Tibial nerve (tissue), 4 donors: ENCODE results near the gene VENTX. TPM values are rescaled to one million over a fixed set of nuclear protein-coding genes. Genes with fewer than 3 reads are reported as not detected.

Source experiments
- DNase-seq, 2 donors: peaks; one replicate each; pipeline ENCODE4 v3.0.0-alpha.2; 2019; ENCODE audit warnings: low spot score in 2 of 2
- H3K27ac ChIP-seq, 4 donors: fragments of 200-600 bp; sonication (generic) in 3 of 4; one replicate each; pipeline ENCODE4 v1.5.1; 2017 to 2019; ENCODE audit warnings: mild to moderate bottlenecking in 1 of 4
- H3K27me3 ChIP-seq, 2 donors: fragments of 200-600 bp; sonication (generic) in 1 of 2; one replicate each; pipeline versions ENCODE4 v1.5.1 to v1.6.0; 2017 to 2019
- H3K36me3 ChIP-seq, 3 donors: fragments of 200-600 bp; sonication (generic); one replicate each; pipeline ENCODE4 v1.5.1; 2018 to 2019
- H3K4me1 ChIP-seq, 4 donors: fragments of 200-600 bp; sonication (generic) in 3 of 4; one replicate each; pipeline ENCODE4 v1.5.1; 2017 to 2019
- H3K4me3 ChIP-seq, 4 donors: fragments of 200-600 bp; sonication (generic) in 3 of 4; one replicate each; pipeline ENCODE4 v1.5.1; 2017 to 2019; ENCODE audit warnings: mild to moderate bottlenecking in 1 of 4, moderate library complexity in 1 of 4
- H3K9me3 ChIP-seq, 4 donors: fragments of 200-600 bp; sonication (generic) in 3 of 4; one replicate each; pipeline ENCODE4 v1.5.1; 2017 to 2019
- EP300 ChIP-seq, 2 donors: sonication (generic); formaldehyde crosslinking; IDR thresholded peaks; one replicate each; pipeline ENCODE4 v1.6.1; 2017; ENCODE audit warnings: antibody characterized with exemption in 2 of 2, mild to moderate bottlenecking in 1 of 2
- POLR2A ChIP-seq, 2 donors: fragments of 450-650 bp; IDR thresholded peaks; one replicate each; pipeline ENCODE4 v1.6.1; 2017; ENCODE audit warnings: antibody characterized with exemption in 2 of 2, mild to moderate bottlenecking in 2 of 2, moderate library complexity in 2 of 2
- WGBS, 2 donors: methylation state at CpG; one replicate each; pipeline ENCODE4 v1.1.5; 2018; 5-methylcytosine and 5-hydroxymethylcytosine counted together
- total RNA-seq, 4 donors: library from RNA; depleted of rRNA; stranded (reverse); fragments of >200 nt; gene quantifications; one replicate each; pipeline ENCODE4 v1.1.0, GENCODE V29; 2016
- TF ChIP-seq, protein P1 (sequence below), 5 experiments: fragments of 200-600 bp in 3 of 5; fragments of 450-650 bp in 2 of 5; sonication (generic) in 3 of 5; IDR thresholded peaks; one replicate each; pipeline ENCODE4 v1.5.1; 2016 to 2019; ENCODE audit warnings: antibody characterized with exemption in 5 of 5, mild to moderate bottlenecking in 3 of 5, moderate library complexity in 2 of 5

The VENTX gene
- total RNA-seq, 4 donors from 2014 or later = 2.5 to 10.5 (median 4.9) TPM

DNA sequence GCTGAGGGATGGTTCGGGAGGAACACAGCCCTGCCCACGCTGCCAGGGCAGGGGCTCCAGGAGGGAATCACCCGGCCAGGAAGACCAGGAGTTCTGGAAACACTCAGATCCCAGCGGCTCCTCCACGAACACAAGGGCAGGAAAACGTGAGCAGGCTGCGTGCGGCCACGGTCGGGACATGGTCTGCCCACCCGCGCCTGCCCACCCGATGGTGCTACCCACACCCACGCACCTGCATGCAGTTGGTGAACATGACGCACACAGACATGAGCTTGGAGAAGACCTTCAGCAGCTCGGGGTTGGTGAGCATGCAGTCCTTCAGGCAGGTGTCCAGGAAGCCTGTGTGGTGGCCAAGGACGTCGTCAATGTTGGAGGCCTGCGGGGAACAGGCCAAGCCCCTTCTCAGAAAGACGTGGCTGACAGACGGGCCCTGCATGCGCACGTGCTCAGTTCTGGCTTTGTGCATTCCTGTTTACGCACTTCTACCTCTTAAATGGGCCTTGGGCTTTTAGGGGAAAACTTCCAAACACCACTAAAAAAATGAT is 45.3 kb downstream of the VENTX start:
- Histone ChIP-seq H3K4me1 (peaks cover 0 to 11% (median 2%) of the 10 kb centered on the region in 4 donors), H3K27ac (no peak overlapping the region), H3K36me3 (peaks cover 2 to 98% (median 30%) of the 10 kb centered on the region in 3 donors), H3K4me3 (no peak overlapping the region), H3K9me3 (no peaks in the 10 kb centered on the region), H3K27me3 (no peaks in the 10 kb centered on the region)
- DNase-seq = no peak
- WGBS, 2 donors = 90 to 93% methylated on average over 20 to 24 of the region's 24 CpGs
- TF ChIP-seq EP300 (IDR thresholded peaks at IDR 0.05) = no peak
- TF ChIP-seq POLR2A (IDR thresholded peaks at IDR 0.05) = no peak
- TF ChIP-seq, protein P1, sequence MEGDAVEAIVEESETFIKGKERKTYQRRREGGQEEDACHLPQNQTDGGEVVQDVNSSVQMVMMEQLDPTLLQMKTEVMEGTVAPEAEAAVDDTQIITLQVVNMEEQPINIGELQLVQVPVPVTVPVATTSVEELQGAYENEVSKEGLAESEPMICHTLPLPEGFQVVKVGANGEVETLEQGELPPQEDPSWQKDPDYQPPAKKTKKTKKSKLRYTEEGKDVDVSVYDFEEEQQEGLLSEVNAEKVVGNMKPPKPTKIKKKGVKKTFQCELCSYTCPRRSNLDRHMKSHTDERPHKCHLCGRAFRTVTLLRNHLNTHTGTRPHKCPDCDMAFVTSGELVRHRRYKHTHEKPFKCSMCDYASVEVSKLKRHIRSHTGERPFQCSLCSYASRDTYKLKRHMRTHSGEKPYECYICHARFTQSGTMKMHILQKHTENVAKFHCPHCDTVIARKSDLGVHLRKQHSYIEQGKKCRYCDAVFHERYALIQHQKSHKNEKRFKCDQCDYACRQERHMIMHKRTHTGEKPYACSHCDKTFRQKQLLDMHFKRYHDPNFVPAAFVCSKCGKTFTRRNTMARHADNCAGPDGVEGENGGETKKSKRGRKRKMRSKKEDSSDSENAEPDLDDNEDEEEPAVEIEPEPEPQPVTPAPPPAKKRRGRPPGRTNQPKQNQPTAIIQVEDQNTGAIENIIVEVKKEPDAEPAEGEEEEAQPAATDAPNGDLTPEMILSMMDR (IDR thresholded peaks at IDR 0.05) = no peak

DNA sequence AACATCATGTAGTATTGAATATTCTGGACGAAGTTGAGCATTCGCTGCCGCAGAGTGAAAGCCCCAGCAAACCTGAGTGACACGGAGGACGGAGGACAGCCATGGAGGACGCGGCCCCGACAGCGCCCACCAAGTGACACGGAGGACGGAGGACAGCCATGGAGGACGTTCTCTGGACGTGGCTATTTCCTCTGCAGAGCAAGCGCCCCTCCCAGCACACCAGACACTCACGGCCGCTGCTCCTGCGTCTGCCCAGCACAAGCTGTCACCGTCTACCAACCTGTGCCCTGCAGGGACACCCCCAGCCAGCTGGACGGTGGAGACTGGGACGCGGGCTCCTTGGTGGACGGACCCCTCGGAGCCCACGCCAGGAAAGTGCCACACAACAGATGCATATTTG is 46.3 kb downstream of the VENTX start:
- no peak for DNase-seq
- Histone ChIP-seq H3K4me1 (peaks cover 0 to 4% (median 0%) of the 10 kb centered on the region in 4 donors), H3K27me3 (no peaks in the 10 kb centered on the region), H3K36me3 (peaks cover 4 to 100% (median 40%) of the 10 kb centered on the region in 3 donors), H3K9me3 (no peaks in the 10 kb centered on the region), H3K4me3 (no peak overlapping the region), H3K27ac (no peak overlapping the region)
- WGBS, 2 donors = 93 to 94% methylated on average over 24 of the region's 24 CpGs
- TF ChIP-seq EP300 (IDR thresholded peaks at IDR 0.05) (no peak), POLR2A (IDR thresholded peaks at IDR 0.05) (no peak)
- TF ChIP-seq, protein P1 (IDR thresholded peaks at IDR 0.05) = no peak

DNA sequence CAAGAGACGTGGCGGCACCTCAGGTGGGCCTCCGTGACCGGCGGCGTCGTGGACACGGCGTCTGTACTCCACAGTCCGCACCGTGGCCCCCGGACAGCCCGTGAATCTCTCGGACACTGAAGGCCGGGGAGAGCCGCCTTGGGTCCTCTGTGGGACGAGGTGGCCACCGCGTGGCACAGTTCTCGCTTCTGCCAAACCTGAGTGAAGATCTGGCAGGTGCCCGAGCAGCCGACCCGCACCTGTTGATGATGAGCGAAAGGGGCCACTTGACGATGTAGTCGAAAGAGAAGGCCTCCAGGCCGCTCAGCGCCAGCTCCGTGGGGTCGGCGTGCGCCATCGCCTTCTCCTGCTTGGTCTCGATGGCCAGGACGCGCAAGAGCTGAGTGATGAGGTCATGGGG is 47.6 kb downstream of the VENTX start:
- Histone ChIP-seq H3K9me3 (no peaks in the 10 kb centered on the region), H3K27me3 (no peaks in the 10 kb centered on the region), H3K4me3 (no peak overlapping the region), H3K27ac (no peak overlapping the region), H3K36me3 (peaks cover 4 to 100% (median 43%) of the 10 kb centered on the region in 3 donors), H3K4me1 (no peaks in the 10 kb centered on the region)
- no peak for TF ChIP-seq POLR2A (IDR thresholded peaks at IDR 0.05)
- TF ChIP-seq, protein P1 (IDR thresholded peaks at IDR 0.05) = no peak
- TF ChIP-seq EP300 (IDR thresholded peaks at IDR 0.05) = no peak
- 97% methylated on average over 17 to 34 of the region's 36 CpGs for WGBS, 2 donors
- no peak for DNase-seq

DNA sequence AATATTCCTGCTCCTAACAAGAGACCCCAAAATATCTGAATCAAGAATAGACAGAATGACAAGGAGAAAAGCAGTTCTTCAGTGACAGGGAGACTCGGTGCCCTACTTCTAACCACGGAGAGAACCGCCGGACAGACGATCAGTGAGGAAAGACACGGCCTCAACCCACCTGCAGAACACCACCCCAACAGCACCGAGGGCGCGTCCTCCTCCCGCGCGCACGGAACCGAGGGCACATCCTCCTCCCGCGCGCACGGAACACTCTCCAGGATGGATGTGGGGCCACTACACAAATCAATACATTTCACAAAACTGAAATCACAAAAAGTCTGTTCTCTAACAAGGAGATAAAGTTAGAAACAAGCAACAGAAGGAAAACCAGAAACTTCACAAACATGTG is 48.7 kb downstream of the VENTX start:
- TF ChIP-seq, protein P1 (IDR thresholded peaks at IDR 0.05) = no peak
- TF ChIP-seq POLR2A (IDR thresholded peaks at IDR 0.05) = no peak
- no peak for TF ChIP-seq EP300 (IDR thresholded peaks at IDR 0.05)
- no peaks in the 10 kb centered on the region for H3K27me3 ChIP-seq
- no peaks in the 10 kb centered on the region for H3K4me1 ChIP-seq
- no peaks in the 10 kb centered on the region for H3K9me3 ChIP-seq
- DNase-seq = no peak
- no peak overlapping the region for H3K27ac ChIP-seq
- 85 to 89% methylated on average over 18 of the region's 18 CpGs for WGBS, 2 donors
- peaks cover 4 to 97% (median 43%) of the 10 kb centered on the region in 3 donors for H3K36me3 ChIP-seq
- no peak overlapping the region for H3K4me3 ChIP-seq

DNA sequence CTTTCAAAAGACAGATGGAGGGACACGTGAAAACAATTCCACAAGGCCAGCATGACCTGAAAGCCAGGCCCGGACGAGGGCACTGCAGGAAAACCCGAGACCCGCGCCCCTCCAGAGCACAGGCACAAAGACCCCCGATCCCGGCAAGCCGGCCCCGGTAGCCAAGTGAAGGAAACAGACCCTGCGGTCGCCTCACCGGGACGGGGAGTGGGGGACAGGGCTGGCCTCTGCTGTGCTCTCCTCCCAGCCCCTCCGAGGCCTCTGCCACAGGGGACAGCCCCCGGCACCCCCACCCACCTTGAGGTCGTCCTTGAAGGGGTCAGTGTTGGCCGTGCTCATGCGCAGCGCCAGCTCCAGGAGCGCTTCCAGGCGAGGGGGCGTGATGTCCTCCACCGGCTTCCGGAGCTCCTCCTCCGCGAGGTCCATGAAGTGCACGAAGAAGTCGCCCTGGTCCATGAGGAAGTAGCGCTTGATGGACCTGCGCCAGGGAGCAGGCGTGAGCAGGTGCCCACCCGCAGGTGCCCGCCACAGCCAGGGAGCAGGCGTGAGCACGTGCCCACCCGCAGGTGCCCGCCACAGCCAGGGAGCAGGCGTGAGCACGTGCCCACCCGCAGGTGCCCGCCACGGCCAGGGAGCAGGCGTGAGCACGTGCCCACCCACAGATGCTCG is 50.3 kb downstream of the VENTX start:
- no peak for DNase-seq
- Histone ChIP-seq H3K4me1 (no peaks in the 10 kb centered on the region), H3K27me3 (no peaks in the 10 kb centered on the region), H3K9me3 (no peaks in the 10 kb centered on the region), H3K27ac (no peak overlapping the region), H3K36me3 (peaks cover 4 to 89% (median 49%) of the 10 kb centered on the region in 3 donors), H3K4me3 (no peak overlapping the region)
- no peak for TF ChIP-seq EP300 (IDR thresholded peaks at IDR 0.05)
- no peak for TF ChIP-seq POLR2A (IDR thresholded peaks at IDR 0.05)
- WGBS, 2 donors = 93% methylated on average over 42 of the region's 46 CpGs
